ENCODE measurements around the gene TMEM161B.
"Not testable (repeated sequence)": the region's sequence is repeated elsewhere in the genome, so short reads cannot be mapped to it uniquely, and the experiment has no call there.

TMEM161B gene

GRCh38 chr5:88251048-88251711 lies 17.5 kb downstream of the TMEM161B start:
- intact Hi-C loops (cut with DNase I) = no loop called here
- no peak for DNase-seq

- no peak for DNase-seq
- intact Hi-C loops (cut with DNase I) = no loop called here
Observed at GRCh38 chr5:88250010-88250409, 18.6 kb downstream of the TMEM161B start.

- intact Hi-C loops (cut with DNase I) = no loop called here
Observed at GRCh38 chr5:88248743-88249540, 19.7 kb downstream of the TMEM161B start.

GRCh38 chr5:88248094-88248493 lies 20.6 kb downstream of the TMEM161B start:
- intact Hi-C loops (cut with DNase I) = no loop called here
- DNase-seq = no peak

More at GRCh38 chr5:88248743-88249540, 19.7 kb downstream of the TMEM161B start:
- no peak for DNase-seq

GRCh38 chr5:88245893-88246244 lies 22.8 kb downstream of the TMEM161B start:
- intact Hi-C loops (cut with DNase I) = no loop called here
- no peak for DNase-seq

- intact Hi-C loops (cut with DNase I) = no loop called here
Observed at GRCh38 chr5:88245241-88245892, 23.3 kb downstream of the TMEM161B start.

GRCh38 chr5:88244686-88245085 lies 24.0 kb downstream of the TMEM161B start:
- intact Hi-C loops (cut with DNase I) = no loop called here
- DNase-seq = no peak

More at GRCh38 chr5:88245241-88245892, 23.3 kb downstream of the TMEM161B start:
- DNase-seq = no peak

GRCh38 chr5:88243493-88243892 lies 25.2 kb downstream of the TMEM161B start:
- intact Hi-C loops (cut with DNase I); DNase-seq: not testable (repeated sequence)

- DNase-seq = no peak
- intact Hi-C loops (cut with DNase I) = no loop called here
Observed at GRCh38 chr5:88238732-88239131, 29.9 kb downstream of the TMEM161B start.

GRCh38 chr5:88236866-88237642 lies 31.6 kb downstream of the TMEM161B start:
- no peak for DNase-seq
- intact Hi-C loops (cut with DNase I) = no loop called here

- DNase-seq = no peak
- intact Hi-C loops (cut with DNase I) = no loop called here
Observed at GRCh38 chr5:88235828-88236227, 32.8 kb downstream of the TMEM161B start.

- DNase-seq = no peak
- intact Hi-C loops (cut with DNase I) = no loop called here
Observed at GRCh38 chr5:88235346-88235745, 33.3 kb downstream of the TMEM161B start.

GRCh38 chr5:88230546-88231066 lies 38.0 kb downstream of the TMEM161B start:
- DNase-seq = no peak
- intact Hi-C loops (cut with DNase I) = no loop called here

- no peak for DNase-seq
- intact Hi-C loops (cut with DNase I) = no loop called here
Observed at GRCh38 chr5:88226881-88227450, 41.7 kb downstream of the TMEM161B start.

GRCh38 chr5:88214655-88215054 lies 54.0 kb downstream of the TMEM161B start:
- intact Hi-C loops (cut with DNase I) = no loop called here
- DNase-seq = no peak

GRCh38 chr5:88207575-88207974 lies 61.1 kb downstream of the TMEM161B start:
- intact Hi-C loops (cut with DNase I) = no loop called here
- DNase-seq = no peak

GRCh38 chr5:88203981-88204750 lies 64.5 kb downstream of the TMEM161B start:
- intact Hi-C loops (cut with DNase I) = no loop called here
- no peak for DNase-seq

- intact Hi-C loops (cut with DNase I) = loop anchor here (10.0 kb wide), 1 partner anchor 771 kb away; no protein-coding TSS in a partner anchor
- DNase-seq = no peak
Observed at GRCh38 chr5:88195636-88196035, 73.0 kb downstream of the TMEM161B start.

GRCh38 chr5:88193896-88194295 lies 74.7 kb downstream of the TMEM161B start:
- intact Hi-C loops (cut with DNase I) = loop anchor here (5.0 to 10.0 kb wide), 2 partner anchors 412 to 769 kb away; no protein-coding TSS in a partner anchor

More at GRCh38 chr5:88193896-88194295, 74.7 kb downstream of the TMEM161B start:
- no peak for DNase-seq
